HCT116 (cell line): Measurements from ENCODE around the gene MKRN3. TPM values are rescaled to one million over a fixed set of nuclear protein-coding genes. Genes with fewer than 3 reads are reported as not detected.

Experiments used
- ATAC-seq: fragments of 200-7000 bp; cut with Tn5 transposase; 2 replicates; pipeline ENCODE4 v1.9.1; 2020; ENCODE audit warnings: mild to moderate bottlenecking, moderate library complexity
- BruUV-seq: library from RNA; stranded (reverse); fragments of 400-500 nt; replicated peaks from 2 replicates; lab custom pipeline; 2021; lab: Mats Ljungman, UMichigan
- CTCF ChIA-PET: fragments of 300-600 bp; sonication (Branson Sonifier 250); formaldehyde crosslinking; loops from one replicate; lab custom pipeline; 2021; ENCODE audit warnings: antibody characterized with exemption; lab: Charles Lee
- POLR2A ChIA-PET: fragments of 300-600, 350-600 bp; sonication (Branson Sonifier 250); formaldehyde crosslinking; loops from one replicate; lab custom pipeline; 2021; ENCODE audit warnings: antibody characterized with exemption; lab: Charles Lee
- RAD21 ChIA-PET, 2 experiments: fragments of 300-600 bp; sonication (Branson Sonifier 250); formaldehyde crosslinking; loops; one replicate each; lab custom pipeline; 2023; ENCODE audit warnings: low total read pairs in 2 of 2; ENCODE audit not compliant: uncharacterized antibody in 2 of 2, unreplicated experiment in 2 of 2, low non-redundant PET in 1 of 2; lab: Charles Lee
- DNase-seq: peaks from one replicate; pipeline ENCODE4 v3.0.0-alpha.2; 2010; ENCODE audit warnings: low read depth, low spot score
- H2AFZ ChIP-seq: fragments of 200-600 bp; shearing (Covaris generic), sonication (generic); 2 replicates; pipeline ENCODE4 v1.6.1; 2017; ENCODE audit warnings: low read depth, mixed run types, mixed read lengths, antibody characterized with exemption, low read length; ENCODE audit not compliant: poor library complexity, severe bottlenecking
- H3K27ac ChIP-seq: 2 replicates; pipeline ENCODE4 v1.5.1; 2012; ENCODE audit warnings: low read depth, low read length
- H3K27me3 ChIP-seq: fragments of 200-600 bp; sonication (generic); 2 replicates; pipeline ENCODE4 v1.6.1; 2016; ENCODE audit warnings: mixed run types, low read length, mixed read lengths; ENCODE audit not compliant: insufficient read depth
- H3K36me3 ChIP-seq, 2 experiments: fragments of 200-500 bp in 1 of 2; fragments of 200-600 bp in 1 of 2; sonication (Bioruptor generic) in 1 of 2; sonication (generic) in 1 of 2; 2 replicates each; pipeline versions ENCODE4 v1.5.1 to v1.6.1; 2014 to 2016; ENCODE audit warnings: low read length in 2 of 2, inconsistent platforms in 1 of 2, mixed read lengths in 1 of 2, mixed run types in 1 of 2; ENCODE audit not compliant: insufficient read depth in 2 of 2, control insufficient read depth in 1 of 2
- H3K4me1 ChIP-seq, 2 experiments: fragments of 200-600 bp in 1 of 2; sonication (generic) in 1 of 2; 2 replicates each; pipeline versions ENCODE4 v1.5.1 to v1.6.1; 2012 to 2017; ENCODE audit warnings: low read length in 2 of 2, inconsistent platforms in 1 of 2, mild to moderate bottlenecking in 1 of 2, mixed read lengths in 1 of 2, mixed run types in 1 of 2, moderate library complexity in 1 of 2; ENCODE audit not compliant: insufficient read depth in 2 of 2, control insufficient read depth in 1 of 2
- H3K4me2 ChIP-seq: fragments of 200-600 bp; sonication (generic); 2 replicates; pipeline ENCODE4 v1.6.1; 2017; ENCODE audit warnings: mixed run types, low read length, mixed read lengths
- H3K4me3 ChIP-seq, 2 experiments: fragments of 200-600 bp in 1 of 2; sonication (generic) in 1 of 2; replicated peaks in 1 of 2; 2 replicates each; pipeline ENCODE4 v1.5.1; 2011 to 2016; ENCODE audit warnings: low read length in 2 of 2, control low read depth in 1 of 2, low read depth in 1 of 2, mild to moderate bottlenecking in 1 of 2, mixed read lengths in 1 of 2, mixed run types in 1 of 2
- H3K79me2 ChIP-seq: fragments of 200-600 bp; sonication (generic); 2 replicates; pipeline ENCODE4 v1.6.1; 2017; ENCODE audit warnings: mild to moderate bottlenecking, mixed run types, low read length, moderate library complexity, mixed read lengths; ENCODE audit not compliant: insufficient read depth
- H3K9ac ChIP-seq: fragments of 200-600 bp; sonication (generic); 2 replicates; pipeline ENCODE4 v1.6.1; 2016; ENCODE audit warnings: low read length, mixed read lengths
- H3K9me2 ChIP-seq: fragments of 200-600 bp; sonication (generic), shearing (Covaris generic); 2 replicates; pipeline ENCODE4 v1.6.1; 2017; ENCODE audit warnings: mixed run types, mild to moderate bottlenecking, moderate library complexity; ENCODE audit not compliant: insufficient read depth
- H3K9me3 ChIP-seq, 2 experiments: fragments of 200-500 bp in 1 of 2; fragments of 200-600 bp in 1 of 2; sonication (Bioruptor generic) in 1 of 2; sonication (generic) in 1 of 2; 2 replicates each; pipeline ENCODE4 v1.6.1; 2014 to 2017; ENCODE audit warnings: low read length in 2 of 2, mixed read lengths in 2 of 2, inconsistent platforms in 1 of 2, low read depth in 1 of 2, mild to moderate bottlenecking in 1 of 2, mixed run types in 1 of 2, moderate library complexity in 1 of 2; ENCODE audit not compliant: control insufficient read depth in 1 of 2, insufficient read depth in 1 of 2
- H4K20me1 ChIP-seq: fragments of 200-600 bp; sonication (generic), shearing (Covaris generic); 2 replicates; pipeline ENCODE4 v1.6.1; 2017; ENCODE audit warnings: mixed run types, mild to moderate bottlenecking, moderate library complexity; ENCODE audit not compliant: insufficient read depth
- CBX3 ChIP-seq: IDR thresholded peaks from 2 replicates; pipeline ENCODE4 v1.6.1; 2012; ENCODE audit warnings: low read depth
- EGR1 ChIP-seq: IDR thresholded peaks from 2 replicates; pipeline ENCODE4 v1.6.1; 2012; ENCODE audit warnings: low read depth
- ELF1 ChIP-seq: IDR thresholded peaks from 2 replicates; pipeline ENCODE4 v1.6.1; 2012; ENCODE audit warnings: low read depth, borderline replicate concordance
- POLR2AphosphoS5 ChIP-seq: IDR thresholded peaks from 2 replicates; pipeline ENCODE4 v1.6.1; 2011; ENCODE audit warnings: mild to moderate bottlenecking, low read depth, low read length, moderate library complexity
- ZNF274 ChIP-seq: fragments of 200-500 bp; sonication (Bioruptor generic); IDR thresholded peaks from 2 replicates; pipeline ENCODE4 v1.6.1; 2014; ENCODE audit warnings: mild to moderate bottlenecking, low read depth, low read length, inconsistent platforms
- intact Hi-C: fragments of 100-400 bp; cut with micrococcal nuclease; formaldehyde crosslinking; loops from 2 replicates; pipeline ENCODE4 v1.10.0; 2022
- total RNA-seq: library from RNA; stranded (reverse); gene quantifications from one replicate; pipeline ENCODE4 v1.2.1, GENCODE V29; 2021; ENCODE audit not compliant: unreplicated experiment
- TF ChIP-seq, protein P1 (sequence below): IDR thresholded peaks from 2 replicates; pipeline ENCODE4 v1.6.1; 2012; ENCODE audit warnings: low read depth

The MKRN3 gene
- total RNA-seq, 1 experiment from 2014 or later = 10.1 TPM

DNA sequence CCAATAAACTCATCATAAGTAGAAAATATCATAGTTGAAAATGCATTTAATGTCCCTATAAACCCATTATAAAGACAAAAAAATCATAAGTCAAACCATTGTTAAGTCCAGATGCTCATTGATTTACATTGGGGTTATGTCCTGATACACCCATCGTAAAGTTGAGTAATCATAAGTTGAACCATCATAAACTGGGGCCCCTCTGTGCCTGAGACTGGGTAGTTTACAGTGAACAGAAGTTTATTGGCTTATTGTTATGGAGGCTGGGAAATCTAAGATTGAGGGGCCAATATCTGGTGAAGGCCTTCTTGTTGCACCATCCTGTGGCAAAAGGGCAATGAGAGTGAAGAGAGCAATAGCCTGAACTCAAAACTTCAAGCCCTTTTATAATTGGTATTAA, 10.6 kb downstream of the MKRN3 start (continued):
- TF ChIP-seq CBX3 = no peak
- no peak for TF ChIP-seq ELF1
- no peak for TF ChIP-seq ZNF274
- TF ChIP-seq, protein P1, sequence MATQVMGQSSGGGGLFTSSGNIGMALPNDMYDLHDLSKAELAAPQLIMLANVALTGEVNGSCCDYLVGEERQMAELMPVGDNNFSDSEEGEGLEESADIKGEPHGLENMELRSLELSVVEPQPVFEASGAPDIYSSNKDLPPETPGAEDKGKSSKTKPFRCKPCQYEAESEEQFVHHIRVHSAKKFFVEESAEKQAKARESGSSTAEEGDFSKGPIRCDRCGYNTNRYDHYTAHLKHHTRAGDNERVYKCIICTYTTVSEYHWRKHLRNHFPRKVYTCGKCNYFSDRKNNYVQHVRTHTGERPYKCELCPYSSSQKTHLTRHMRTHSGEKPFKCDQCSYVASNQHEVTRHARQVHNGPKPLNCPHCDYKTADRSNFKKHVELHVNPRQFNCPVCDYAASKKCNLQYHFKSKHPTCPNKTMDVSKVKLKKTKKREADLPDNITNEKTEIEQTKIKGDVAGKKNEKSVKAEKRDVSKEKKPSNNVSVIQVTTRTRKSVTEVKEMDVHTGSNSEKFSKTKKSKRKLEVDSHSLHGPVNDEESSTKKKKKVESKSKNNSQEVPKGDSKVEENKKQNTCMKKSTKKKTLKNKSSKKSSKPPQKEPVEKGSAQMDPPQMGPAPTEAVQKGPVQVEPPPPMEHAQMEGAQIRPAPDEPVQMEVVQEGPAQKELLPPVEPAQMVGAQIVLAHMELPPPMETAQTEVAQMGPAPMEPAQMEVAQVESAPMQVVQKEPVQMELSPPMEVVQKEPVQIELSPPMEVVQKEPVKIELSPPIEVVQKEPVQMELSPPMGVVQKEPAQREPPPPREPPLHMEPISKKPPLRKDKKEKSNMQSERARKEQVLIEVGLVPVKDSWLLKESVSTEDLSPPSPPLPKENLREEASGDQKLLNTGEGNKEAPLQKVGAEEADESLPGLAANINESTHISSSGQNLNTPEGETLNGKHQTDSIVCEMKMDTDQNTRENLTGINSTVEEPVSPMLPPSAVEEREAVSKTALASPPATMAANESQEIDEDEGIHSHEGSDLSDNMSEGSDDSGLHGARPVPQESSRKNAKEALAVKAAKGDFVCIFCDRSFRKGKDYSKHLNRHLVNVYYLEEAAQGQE = no peak
- TF ChIP-seq, all 23 proteins: peak for 0

DNA sequence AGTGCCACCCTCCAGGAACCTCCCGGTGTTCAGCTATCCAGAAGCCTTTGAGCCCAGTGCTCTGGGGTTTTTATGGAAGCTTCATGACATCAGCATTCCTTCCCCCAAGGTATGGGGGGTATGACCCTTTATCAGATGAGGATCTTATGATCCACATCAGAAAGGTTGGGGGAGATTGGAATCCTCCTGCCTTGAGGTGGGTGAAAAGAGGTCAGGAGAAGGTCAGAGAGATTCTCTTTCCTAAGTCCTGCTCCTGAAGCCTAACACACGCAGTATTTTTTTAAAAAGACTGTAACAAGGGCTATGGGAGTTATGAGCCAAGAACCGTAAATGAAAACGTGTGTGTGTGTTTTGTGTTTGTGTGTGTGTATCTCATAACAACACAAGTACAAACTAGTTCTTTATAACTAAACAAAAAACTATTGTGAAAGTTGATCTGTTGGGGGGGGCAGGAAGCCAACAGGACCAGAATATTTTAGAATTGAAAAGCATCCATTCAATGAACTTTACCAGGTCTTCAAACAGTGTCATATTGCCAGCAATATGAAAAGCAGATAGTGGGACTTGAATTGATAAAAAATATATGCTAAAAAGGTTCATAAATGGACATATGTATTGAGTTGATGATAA, 13.2 kb downstream of the MKRN3 start:
- no peak overlapping the region for H3K9ac ChIP-seq
- H3K9me2 ChIP-seq = no peaks in the 10 kb centered on the region
- no peaks in the 10 kb centered on the region for H3K36me3 ChIP-seq
- TF ChIP-seq EGR1 = no peak
- TF ChIP-seq POLR2AphosphoS5 = no peak
- TF ChIP-seq, all 23 proteins: peak for 0
- BruUV-seq = no TSS peak
- DNase-seq (no peak), ATAC-seq (no peak)
- H3K9me3 ChIP-seq = no peaks in the 10 kb centered on the region
- no peaks in the 10 kb centered on the region for H3K4me1 ChIP-seq
- no peaks in the 10 kb centered on the region for H4K20me1 ChIP-seq
- H3K79me2 ChIP-seq = peaks cover 18% of the 10 kb centered on the region
- RAD21 ChIA-PET = no interaction called here
- no peak overlapping the region for H3K4me3 ChIP-seq
- CTCF ChIA-PET = no interaction called here
- no peaks in the 10 kb centered on the region for H3K27me3 ChIP-seq
- POLR2A ChIA-PET = no interaction called here
- no peak overlapping the region for H2AFZ ChIP-seq
- intact Hi-C loops = no loop called here
- H3K27ac ChIP-seq = no peak overlapping the region
- no peak overlapping the region for H3K4me2 ChIP-seq
